Thyroid gland (tissue), 4 donors: ENCODE measurements around the gene BRIP1. TPM values are rescaled to one million over a fixed set of nuclear protein-coding genes. Genes with fewer than 3 reads are reported as not detected.
"Not testable (repeated sequence)": the region's sequence is repeated elsewhere in the genome, so short reads cannot be mapped to it uniquely, and the experiment has no call there.

Experiments
- DNase-seq, 2 donors: peaks; one replicate each; pipeline ENCODE4 v3.0.0-alpha.2; 2019
- H3K27ac ChIP-seq, 3 donors: fragments of 200-600 bp; sonication (generic); 1 replicate in 2 of 3; 2 replicates in 1 of 3; pipeline ENCODE4 v1.5.1; 2016 to 2019; ENCODE audit warnings: mild to moderate bottlenecking in 1 of 3, moderate library complexity in 1 of 3
- H3K27me3 ChIP-seq: fragments of 200-600 bp; sonication (generic); one replicate; pipeline ENCODE4 v1.5.1; 2019
- H3K36me3 ChIP-seq, 2 donors: fragments of 200-600 bp; sonication (generic); one replicate each; pipeline ENCODE4 v1.5.1; 2016 to 2019
- H3K4me1 ChIP-seq, 2 donors: fragments of 200-600 bp; sonication (generic); one replicate each; pipeline ENCODE4 v1.5.1; 2017 to 2019
- H3K4me3 ChIP-seq, 3 donors: fragments of 200-600 bp; sonication (generic); replicated peaks in 1 of 3; 1 replicate in 2 of 3; 2 replicates in 1 of 3; pipeline ENCODE4 v1.5.1; 2016; ENCODE audit warnings: mild to moderate bottlenecking in 1 of 3
- H3K9me3 ChIP-seq: fragments of 200-600 bp; sonication (generic); one replicate; pipeline ENCODE4 v1.5.1; 2017
- CTCF ChIP-seq, 6 experiments: fragments of 200-600 bp in 3 of 6; fragments of 450-650 bp in 3 of 6; sonication (generic) in 3 of 6; IDR thresholded peaks; one replicate each; pipeline ENCODE4 v1.5.1; 2016 to 2019; ENCODE audit warnings: antibody characterized with exemption in 6 of 6, mild to moderate bottlenecking in 2 of 6, inconsistent platforms in 1 of 6, moderate library complexity in 1 of 6
- POLR2A ChIP-seq, 2 donors: fragments of 450-650 bp; IDR thresholded peaks; one replicate each; pipeline ENCODE4 v1.6.1; 2017; ENCODE audit warnings: antibody characterized with exemption in 2 of 2, mild to moderate bottlenecking in 2 of 2, moderate library complexity in 1 of 2
- WGBS, 2 donors: methylation state at CpG; one replicate each; pipeline ENCODE4 v1.1.5; 2017; 5-methylcytosine and 5-hydroxymethylcytosine counted together
- intact Hi-C: fragments of 100-400 bp; cut with DNase I; formaldehyde crosslinking; loops from one replicate; pipeline ENCODE4 v1.15.1; 2023
- total RNA-seq, 4 donors: library from RNA; depleted of rRNA; stranded (reverse); fragments of >200 nt; gene quantifications; one replicate each; pipeline ENCODE4 v1.2.3, GENCODE V29; 2016

The BRIP1 gene
- total RNA-seq, 4 donors from 2014 or later = 0.40 TPM; not detected in 3

GRCh38 chr17:61732169-61732568 lies 131.2 kb downstream of the BRIP1 start:
- Histone ChIP-seq H3K4me3 (no peak overlapping the region), H3K4me1 (no peaks in the 10 kb centered on the region), H3K27ac (no peak overlapping the region), H3K9me3 (no peaks in the 10 kb centered on the region), H3K36me3 (no peaks in the 10 kb centered on the region), H3K27me3 (no peaks in the 10 kb centered on the region)
- no peak for DNase-seq
- no peak for TF ChIP-seq POLR2A (IDR thresholded peaks at IDR 0.05)
- TF ChIP-seq CTCF (IDR thresholded peaks at IDR 0.05) = no peak
- WGBS, 2 donors = 62 to 80% methylated on average over 3 of the region's 3 CpGs
- intact Hi-C loops = no loop called here

DNA sequence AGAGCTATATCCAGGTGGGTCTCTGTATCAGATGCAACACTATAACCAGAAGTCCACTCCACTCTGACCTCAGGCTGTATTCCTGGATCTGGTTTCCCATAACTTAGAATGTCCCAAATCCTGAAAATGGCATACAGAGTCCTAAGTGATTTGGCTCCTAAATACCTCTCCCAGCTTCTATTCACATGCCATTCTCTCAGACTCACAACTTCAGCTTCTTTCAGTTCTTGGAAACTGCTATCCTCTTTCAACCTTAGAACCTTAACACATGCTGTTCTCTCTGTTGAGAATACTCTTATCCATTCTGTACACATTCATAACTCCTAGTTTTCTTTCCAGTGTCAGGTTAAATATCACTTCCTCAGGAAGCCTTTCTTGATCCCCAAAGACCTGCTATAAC lies 132.0 kb downstream of the BRIP1 start:
- TF ChIP-seq CTCF (IDR thresholded peaks at IDR 0.05) (no peak), POLR2A (IDR thresholded peaks at IDR 0.05) (no peak)

DNA sequence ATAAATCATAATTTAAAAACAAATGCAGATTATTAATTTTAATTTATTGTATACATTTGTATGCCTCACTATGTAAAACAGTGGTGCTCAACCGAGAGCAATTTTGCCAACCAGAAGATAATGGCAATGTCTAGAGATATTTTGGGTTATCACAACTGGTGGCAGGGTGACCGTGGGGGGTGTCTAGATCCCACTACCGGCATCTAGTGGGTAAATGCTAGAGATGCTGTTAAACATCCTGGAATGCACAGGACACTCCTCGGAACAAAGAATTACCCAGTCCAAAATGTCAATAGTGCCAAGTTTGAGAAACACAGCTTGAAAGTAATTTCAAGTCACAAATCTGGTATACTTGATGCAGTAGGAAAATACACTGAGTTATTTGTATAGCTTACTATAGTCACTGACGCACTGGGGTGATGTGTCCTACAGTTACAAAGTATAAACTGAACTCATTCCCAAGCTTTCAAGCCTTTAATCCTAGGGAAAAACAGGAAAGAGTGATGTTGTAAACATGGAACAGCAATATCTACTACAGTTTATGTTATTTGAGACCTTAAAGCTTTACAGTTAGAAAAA lies 133.5 kb downstream of the BRIP1 start:
- Histone ChIP-seq H3K27ac (no peak overlapping the region), H3K9me3 (no peaks in the 10 kb centered on the region), H3K27me3 (no peaks in the 10 kb centered on the region), H3K36me3 (no peaks in the 10 kb centered on the region), H3K4me1 (no peaks in the 10 kb centered on the region), H3K4me3 (no peak overlapping the region)
- TF ChIP-seq POLR2A (IDR thresholded peaks at IDR 0.05) = no peak
- intact Hi-C loops = no loop called here
- DNase-seq = no peak
- WGBS, 2 donors = 90 to 92% methylated on average over 5 of the region's 5 CpGs

More for the DNA sequence above, 132.0 kb downstream of the BRIP1 start:
- no peak for DNase-seq
- H3K27me3 ChIP-seq = no peaks in the 10 kb centered on the region
- no peak overlapping the region for H3K27ac ChIP-seq
- H3K4me3 ChIP-seq = no peak overlapping the region
- H3K4me1 ChIP-seq = no peaks in the 10 kb centered on the region
- H3K36me3 ChIP-seq = no peaks in the 10 kb centered on the region
- H3K9me3 ChIP-seq = no peaks in the 10 kb centered on the region
- intact Hi-C loops = no loop called here

GRCh38 chr17:61728297-61728836 lies 135.0 kb downstream of the BRIP1 start:
- H3K27ac ChIP-seq = no peak overlapping the region
- H3K4me1 ChIP-seq = no peaks in the 10 kb centered on the region
- H3K36me3 ChIP-seq = no peaks in the 10 kb centered on the region
- 87 to 91% methylated on average over 3 of the region's 3 CpGs for WGBS, 2 donors
- no peak for DNase-seq
- no peak overlapping the region for H3K4me3 ChIP-seq
- intact Hi-C loops = no loop called here
- no peaks in the 10 kb centered on the region for H3K27me3 ChIP-seq
- no peaks in the 10 kb centered on the region for H3K9me3 ChIP-seq
- no peak for TF ChIP-seq CTCF (IDR thresholded peaks at IDR 0.05)

DNA sequence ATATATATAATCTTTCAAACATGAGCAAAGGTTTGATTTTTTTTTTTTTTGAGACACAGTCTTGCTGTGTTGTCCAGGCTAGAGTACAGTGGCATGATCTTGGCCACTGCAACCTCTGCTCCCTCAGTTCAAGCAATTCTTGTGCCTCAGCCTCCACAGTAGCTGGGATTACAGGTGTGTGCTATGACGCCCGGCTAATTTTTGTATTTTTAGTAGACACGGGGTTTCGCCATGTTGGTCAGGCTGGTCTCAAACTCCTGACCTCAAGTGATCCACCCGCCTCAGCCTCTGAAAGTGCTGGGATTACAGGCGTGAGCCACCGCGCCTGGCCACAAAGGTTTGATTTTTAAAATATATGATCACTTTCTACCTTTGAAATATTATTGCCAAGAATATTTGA lies 135.5 kb downstream of the BRIP1 start:
- WGBS, 2 donors = 97 to 99% methylated on average over 8 of the region's 8 CpGs
- H3K4me3 ChIP-seq, H3K27ac ChIP-seq, DNase-seq, intact Hi-C loops, H3K9me3 ChIP-seq, H3K27me3 ChIP-seq, H3K36me3 ChIP-seq, H3K4me1 ChIP-seq: not testable (repeated sequence)

DNA sequence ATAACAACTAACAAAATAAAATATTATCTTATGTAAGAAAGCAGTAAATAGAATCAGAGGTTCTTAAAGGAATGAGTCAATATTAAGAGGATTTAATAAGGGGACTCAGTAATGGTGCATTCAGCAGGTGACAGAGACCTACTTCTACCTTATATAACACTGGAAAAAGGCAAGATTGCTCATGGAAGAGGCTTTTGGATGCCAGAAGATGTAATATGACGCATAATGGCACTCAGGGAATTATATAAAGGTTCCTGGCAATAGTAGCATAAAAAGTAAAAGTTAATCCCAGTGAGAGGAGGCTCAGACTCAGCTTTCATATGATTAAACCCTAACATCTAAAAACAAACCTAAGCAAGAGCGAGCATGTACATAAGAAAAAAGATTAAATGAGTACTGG lies 136.4 kb downstream of the BRIP1 start:
- Histone ChIP-seq H3K4me1 (no peaks in the 10 kb centered on the region), H3K27ac (no peak overlapping the region), H3K36me3 (no peaks in the 10 kb centered on the region), H3K27me3 (no peaks in the 10 kb centered on the region), H3K9me3 (no peaks in the 10 kb centered on the region), H3K4me3 (no peak overlapping the region)
- intact Hi-C loops = no loop called here
- TF ChIP-seq POLR2A (IDR thresholded peaks at IDR 0.05) (no peak), CTCF (IDR thresholded peaks at IDR 0.05) (no peak)
- DNase-seq = no peak
- 94 to 98% methylated on average over 2 of the region's 2 CpGs for WGBS, 2 donors
